KG1 (cell line): ENCODE results near the gene POU5F1.
"Not testable (repeated sequence)": the region's sequence is repeated elsewhere in the genome, so short reads cannot be mapped to it uniquely, and the experiment has no call there.

ENCODE experiments used
- DNase-seq: peaks from one replicate; lab custom pipeline; 2025; lab: John Stamatoyannopoulos, UW

Gene POU5F1

GRCh38 chr6:31190488-31190887 lies 20.0 kb upstream of the POU5F1 start:
- no peak for DNase-seq

DNA sequence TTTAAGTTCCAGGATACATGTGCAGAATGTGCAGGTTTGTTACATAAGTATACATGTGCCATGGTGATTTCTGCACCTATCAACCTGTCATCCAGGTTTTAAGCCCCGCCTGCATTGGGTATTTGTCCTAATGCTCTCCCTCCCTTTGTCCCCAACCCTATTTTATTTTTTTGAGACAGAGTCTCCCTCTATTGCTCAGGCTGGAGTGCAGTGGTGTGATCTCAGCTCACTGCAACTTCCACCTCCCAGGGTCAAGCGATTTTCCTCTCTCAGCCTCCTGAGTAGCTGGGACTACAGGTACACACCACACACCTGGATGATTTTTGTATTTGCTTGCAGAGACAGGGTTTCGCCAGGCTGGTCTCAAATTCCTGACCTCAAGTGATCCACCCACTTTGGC lies 18.7 kb upstream of the POU5F1 start:
- not testable (repeated sequence) for DNase-seq

- no peak for DNase-seq
Measured at GRCh38 chr6:31187780-31188194, 17.3 kb upstream of the POU5F1 start.

GRCh38 chr6:31186052-31186734 lies 15.7 kb upstream of the POU5F1 start:
- no peak for DNase-seq

DNA sequence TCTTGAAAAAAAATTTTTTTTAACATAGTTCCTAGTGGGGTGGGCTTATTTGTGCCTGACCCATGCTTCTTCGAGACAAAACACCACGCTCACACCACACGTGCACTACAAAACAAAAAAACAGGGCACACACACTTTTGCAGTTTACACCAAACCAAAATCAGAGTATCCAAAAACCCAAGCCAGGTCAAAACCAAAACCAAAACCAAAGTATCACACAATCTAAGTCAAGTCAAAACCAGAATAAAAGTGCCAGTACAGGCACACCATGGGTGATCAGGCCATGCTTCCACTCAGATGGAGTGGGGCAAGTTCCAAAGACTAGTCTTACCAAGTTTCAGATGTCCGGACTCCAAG lies 15.2 kb upstream of the POU5F1 start:
- DNase-seq: not testable (repeated sequence)

- DNase-seq: not testable (repeated sequence)
Measured at GRCh38 chr6:31183859-31184258, 13.4 kb upstream of the POU5F1 start.

DNA sequence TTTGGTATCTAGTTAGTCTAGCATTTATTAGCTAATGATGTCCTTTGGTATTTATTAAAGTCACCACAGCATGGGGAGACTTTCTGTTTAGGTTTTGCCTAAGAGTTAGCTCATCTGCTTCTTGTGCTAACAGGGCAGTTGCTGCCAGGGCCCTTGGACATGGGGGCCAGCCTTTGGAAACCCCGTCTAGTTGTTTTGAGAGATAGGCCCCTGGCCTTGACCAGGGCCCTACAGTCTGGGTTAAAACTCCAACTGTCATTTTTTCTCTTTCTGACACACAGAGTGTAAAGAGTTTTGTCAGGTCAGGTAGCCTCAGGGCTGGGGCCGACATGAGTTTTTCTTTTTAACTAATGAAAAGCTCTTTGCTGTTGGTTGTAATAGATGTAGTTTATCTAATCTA lies 12.8 kb upstream of the POU5F1 start:
- DNase-seq: not testable (repeated sequence)

- DNase-seq: no peak
Measured at GRCh38 chr6:31180500-31180899, 10.0 kb upstream of the POU5F1 start.

DNA sequence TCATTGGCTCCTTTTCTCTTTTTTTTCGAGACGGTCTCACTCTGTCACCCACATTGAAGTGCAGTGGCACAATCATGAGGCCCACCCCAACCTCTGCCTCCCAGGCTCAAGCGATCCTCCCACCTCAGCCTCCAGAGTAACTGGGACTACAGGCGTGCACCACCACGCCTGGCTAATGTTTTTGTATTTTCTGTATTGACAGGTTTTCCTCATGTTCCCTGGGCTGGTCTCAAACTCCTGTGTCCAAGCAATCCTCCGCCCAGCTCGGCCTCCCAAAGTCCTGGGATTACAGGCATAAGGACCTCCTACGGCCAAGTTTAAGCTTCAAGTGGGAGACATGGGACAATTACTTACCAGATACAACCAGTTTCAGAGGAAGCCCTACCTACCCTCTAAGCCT lies 9.4 kb upstream of the POU5F1 start:
- no peak for DNase-seq

DNA sequence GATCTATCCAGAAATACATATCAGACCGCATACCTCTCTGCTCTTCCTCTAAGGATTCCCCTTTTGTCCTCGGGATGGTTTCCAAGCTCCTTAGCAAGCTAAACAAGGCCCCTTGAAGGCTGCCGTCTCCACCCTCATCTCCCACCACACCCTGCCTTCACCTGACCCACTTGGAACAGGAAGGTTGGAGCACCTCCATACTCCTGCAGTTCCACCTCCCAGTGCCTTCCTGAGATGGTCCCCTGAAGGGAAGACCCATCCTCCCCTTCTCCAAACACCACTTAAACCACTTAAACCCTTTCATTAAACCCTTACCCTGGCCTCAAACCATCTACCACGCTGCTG lies 8.5 kb upstream of the POU5F1 start:
- no peak for DNase-seq

- no peak for DNase-seq
Measured at GRCh38 chr6:31178143-31179041, 7.9 kb upstream of the POU5F1 start.

DNA sequence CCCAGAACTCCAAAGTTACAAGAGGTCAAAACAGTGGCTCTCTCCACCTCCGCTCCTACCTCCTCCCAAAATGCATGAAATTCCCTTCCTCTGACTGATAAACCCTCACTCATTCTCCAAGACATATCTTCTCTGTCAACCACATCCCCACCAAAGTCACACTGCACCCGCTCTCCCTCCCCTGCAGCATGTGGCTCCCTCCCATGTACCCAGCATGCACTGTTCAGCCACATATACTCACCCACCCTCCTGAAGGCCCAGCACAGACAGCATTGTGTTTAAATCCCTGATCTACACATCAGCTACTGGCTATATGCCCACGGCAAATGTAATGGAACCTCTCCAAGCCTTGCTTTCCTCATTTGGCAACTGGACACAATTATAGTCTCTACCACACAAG lies 5.5 kb upstream of the POU5F1 start:
- no peak for DNase-seq

- DNase-seq: no peak
Measured at GRCh38 chr6:31174378-31174777, 3.9 kb upstream of the POU5F1 start.

- DNase-seq: no peak
Measured at GRCh38 chr6:31173406-31173805, 2.9 kb upstream of the POU5F1 start.

DNA sequence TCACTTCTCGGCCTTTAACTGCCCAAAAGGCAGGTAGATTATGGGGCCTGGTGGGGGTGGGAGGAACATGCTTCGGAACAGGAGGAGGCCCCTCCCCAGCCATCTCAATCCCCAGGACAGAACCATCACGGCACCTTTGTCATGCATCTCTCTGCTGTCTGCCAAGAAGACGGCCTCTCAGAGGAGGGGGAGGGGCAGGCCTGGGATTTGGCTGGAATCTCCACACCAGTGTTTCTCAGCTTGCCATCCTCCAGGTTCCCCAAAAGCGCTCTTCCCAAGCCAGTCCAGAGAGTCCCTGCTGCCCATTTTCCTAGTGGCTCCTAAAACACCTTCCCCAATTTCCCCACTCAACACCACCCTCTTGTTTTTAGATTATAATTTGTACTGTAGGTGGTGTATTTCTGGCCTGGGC lies 2.5 kb upstream of the POU5F1 start:
- no peak for DNase-seq

DNA sequence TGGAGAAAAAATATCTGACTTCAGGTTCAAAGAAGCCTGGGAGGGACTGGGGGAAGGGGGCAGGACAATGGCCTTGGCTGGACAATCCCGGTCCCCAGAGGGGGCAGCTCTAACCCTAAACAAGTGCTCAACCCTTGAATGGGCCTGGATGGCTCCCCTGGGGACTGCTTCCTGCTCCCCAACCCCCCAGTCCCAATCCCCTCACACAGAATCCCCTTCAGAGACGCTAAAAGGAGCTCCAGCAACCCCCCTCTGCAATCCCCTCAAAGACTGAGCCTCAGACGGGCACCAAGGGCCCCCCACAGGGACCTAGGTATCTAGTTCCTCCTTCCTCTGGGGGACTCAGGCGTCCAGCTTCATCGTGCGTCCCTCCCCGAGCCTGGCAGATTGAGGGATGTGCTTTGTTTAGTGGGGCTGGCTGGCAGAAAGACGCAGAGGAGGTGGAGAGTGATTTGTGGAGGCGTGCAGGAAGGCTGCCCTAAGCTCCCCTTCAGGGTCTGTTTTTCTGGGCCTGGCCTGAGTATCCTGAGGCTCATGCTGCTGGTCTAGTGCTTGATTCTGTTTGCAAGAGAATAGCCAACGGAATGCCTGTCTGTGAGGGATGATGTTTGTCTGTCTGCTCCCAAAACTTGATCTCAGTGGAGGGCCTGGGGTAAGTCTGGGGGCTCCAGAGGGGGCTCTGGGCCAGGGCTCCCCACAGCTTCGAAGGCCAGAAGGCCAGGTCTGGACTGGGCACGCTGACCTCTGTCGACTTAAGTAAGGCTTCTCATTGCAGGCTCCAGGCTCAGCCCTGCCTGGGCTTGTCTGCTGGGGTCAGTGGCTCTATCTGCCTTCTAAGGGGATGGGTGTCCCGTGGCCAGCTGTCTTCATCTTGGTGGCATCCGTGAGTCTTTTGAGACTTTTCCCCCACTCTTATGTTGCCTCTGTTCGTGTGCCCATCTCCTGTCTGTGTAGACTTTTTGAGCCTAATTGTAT lies 1.7 kb upstream of the POU5F1 start:
- DNase-seq: no peak

GRCh38 chr6:31170987-31171671 lies 647 bp upstream of the POU5F1 start:
- DNase-seq: no peak

- DNase-seq: not testable (repeated sequence)
Measured at GRCh38 chr6:31169858-31170599, 453 bp downstream of the POU5F1 start.

- no peak for DNase-seq
Measured at GRCh38 chr6:31169123-31169857, 1.2 kb downstream of the POU5F1 start.

GRCh38 chr6:31168606-31169005 lies 1.9 kb downstream of the POU5F1 start:
- no peak for DNase-seq
